Thoracic aorta (tissue), 2 donors: ENCODE results near the gene ST6GALNAC4. TPM values are rescaled to one million over a fixed set of nuclear protein-coding genes. Genes with fewer than 3 reads are reported as not detected.

ENCODE experiments used
- ATAC-seq: fragments of 150-250 bp; one replicate; pipeline ENCODE4 v1.8.0; 2017; ENCODE audit warnings: low read depth; ENCODE audit not compliant: insufficient number of reproducible peaks, low FRiP score
- DNase-seq: peaks from one replicate; pipeline ENCODE4 v3.0.0-alpha.2; 2020; ENCODE audit warnings: low spot score
- H3K27ac ChIP-seq, 2 donors: fragments of 200-600 bp; sonication (generic); 1 replicate in 1 of 2; 2 replicates in 1 of 2; pipeline ENCODE4 v1.5.1; 2016; ENCODE audit warnings: mild to moderate bottlenecking in 2 of 2, moderate library complexity in 2 of 2
- H3K27me3 ChIP-seq: fragments of 200-600 bp; sonication (generic); replicated peaks from 2 replicates; pipeline ENCODE4 v1.6.0; 2016; ENCODE audit warnings: mild to moderate bottlenecking; ENCODE audit not compliant: insufficient read depth
- H3K36me3 ChIP-seq: fragments of 200-600 bp; sonication (generic); one replicate; pipeline ENCODE4 v1.5.1; 2016
- H3K4me1 ChIP-seq, 2 donors: fragments of 200-600 bp; sonication (generic); 1 replicate in 1 of 2; 2 replicates in 1 of 2; pipeline versions ENCODE4 v1.5.1 to v1.6.0; 2016; ENCODE audit warnings: low read depth in 2 of 2, mild to moderate bottlenecking in 1 of 2; ENCODE audit not compliant: control insufficient read depth in 1 of 2
- H3K4me3 ChIP-seq: fragments of 200-600 bp; sonication (generic); 2 replicates; pipeline ENCODE4 v1.5.1; 2016; ENCODE audit warnings: mild to moderate bottlenecking
- H3K9me3 ChIP-seq: fragments of 200-600 bp; sonication (generic); 2 replicates; pipeline ENCODE4 v1.5.1; 2016
- CTCF ChIP-seq: fragments of 200-600 bp; sonication (generic); IDR thresholded peaks from one replicate; pipeline ENCODE4 v1.5.1; 2019; ENCODE audit warnings: antibody characterized with exemption
- total RNA-seq, 2 donors: library from RNA; depleted of rRNA; stranded (reverse); fragments of >200 nt; gene quantifications; one replicate each; pipeline versions ENCODE4 v1.1.0 to v1.2.3, GENCODE V29; 2016

The ST6GALNAC4 gene
- total RNA-seq, 2 donors from 2014 or later: 45.0 to 61.2 TPM

- ATAC-seq (no peak), DNase-seq (no peak)
- Histone ChIP-seq H3K9me3 (no peaks in the 10 kb centered on the region), H3K4me3 (no peak overlapping the region), H3K36me3 (peaks cover 5% of the 10 kb centered on the region), H3K27me3 (no peaks in the 10 kb centered on the region), H3K4me1 (peaks cover 30 to 47% of the 10 kb centered on the region in 2 donors), H3K27ac (peak overlapping the region; percentile 74 to 78)
- no peak for TF ChIP-seq CTCF
These were observed 53.6 kb downstream of the ST6GALNAC4 start for GRCh38 chr9:127863191-127863621.

- H3K27me3 ChIP-seq: no peaks in the 10 kb centered on the region
- no peaks in the 10 kb centered on the region for H3K9me3 ChIP-seq
- ATAC-seq (no peak), DNase-seq (no peak)
- H3K4me3 ChIP-seq: no peak overlapping the region
- H3K27ac ChIP-seq: peak overlapping the region; percentile 74 to 78
- H3K4me1 ChIP-seq: peaks cover 39 to 55% of the 10 kb centered on the region in 2 donors
- no peaks in the 10 kb centered on the region for H3K36me3 ChIP-seq
- no peak for TF ChIP-seq CTCF
These were observed 54.5 kb downstream of the ST6GALNAC4 start for GRCh38 chr9:127862075-127863011.

GRCh38 chr9:127860779-127861178, 56.1 kb downstream of the ST6GALNAC4 start:
- no peaks in the 10 kb centered on the region for H3K27me3 ChIP-seq
- ATAC-seq (no peak), DNase-seq (no peak)
- H3K4me1 ChIP-seq: peaks cover 40 to 71% of the 10 kb centered on the region in 2 donors
- TF ChIP-seq CTCF: no peak
- no peaks in the 10 kb centered on the region for H3K9me3 ChIP-seq
- H3K4me3 ChIP-seq: no peak overlapping the region
- H3K36me3 ChIP-seq: no peaks in the 10 kb centered on the region
- H3K27ac ChIP-seq: peak overlapping the region; percentile 63 to 95

GRCh38 chr9:127860260-127860659, 56.6 kb downstream of the ST6GALNAC4 start:
- Histone ChIP-seq H3K9me3 (no peaks in the 10 kb centered on the region), H3K36me3 (no peaks in the 10 kb centered on the region), H3K4me3 (no peak overlapping the region), H3K4me1 (peaks cover 40 to 76% of the 10 kb centered on the region in 2 donors), H3K27me3 (no peaks in the 10 kb centered on the region), H3K27ac (peak overlapping the region; percentile 63 to 95)
- no peak for DNase-seq
- no peak for TF ChIP-seq CTCF
- ATAC-seq: peak; percentile 17

GRCh38 chr9:127858041-127858512, 58.8 kb downstream of the ST6GALNAC4 start:
- Histone ChIP-seq H3K9me3 (no peaks in the 10 kb centered on the region), H3K4me1 (peaks cover 49 to 93% of the 10 kb centered on the region in 2 donors), H3K4me3 (peak overlapping the region; percentile 4), H3K27me3 (no peaks in the 10 kb centered on the region), H3K36me3 (no peaks in the 10 kb centered on the region), H3K27ac (peak overlapping the region; percentile 92 to 95)
- no peak for TF ChIP-seq CTCF
- DNase-seq (no peak), ATAC-seq (no peak)

Other genes starting within 250 kb of the ST6GALNAC4 start
- under 1 TPM; 0.27 to 0.28 TPM for gene CFAP157, start 210.1 kb downstream of the ST6GALNAC4 start, total RNA-seq
- gene PTRH1, start 201.4 kb downstream of the ST6GALNAC4 start, total RNA-seq: 10 to 100 TPM in 1 of 2 donors, 1 to 10 TPM in 1; 9.3 to 25.9 TPM
- under 1 TPM; 0.14 to 0.27 TPM for gene TTC16, start 201.0 kb downstream of the ST6GALNAC4 start, total RNA-seq
- 10 to 100 TPM; 14.5 to 16.9 TPM for gene TOR2A, start 181.7 kb downstream of the ST6GALNAC4 start, total RNA-seq
- gene SH2D3C, start 138.4 kb downstream of the ST6GALNAC4 start, total RNA-seq: 10 to 100 TPM in 1 of 2 donors, 1 to 10 TPM in 1; 5.3 to 13.1 TPM
- 100 to 1,000 TPM; 104 to 111 TPM for gene CDK9, start 131.0 kb downstream of the ST6GALNAC4 start, total RNA-seq
- gene FPGS, start 114.2 kb downstream of the ST6GALNAC4 start, total RNA-seq: 100 to 1,000 TPM; 119 to 136 TPM
- 100 to 1,000 TPM; 239 to 268 TPM for gene ENG, start 62.4 kb downstream of the ST6GALNAC4 start, total RNA-seq
- gene AK1, start 39.4 kb downstream of the ST6GALNAC4 start, total RNA-seq: 10 to 100 TPM; 35.1 to 77.7 TPM
- gene ST6GALNAC6, start 17.4 kb downstream of the ST6GALNAC4 start, total RNA-seq: 100 to 1,000 TPM; 140 to 221 TPM
- gene PIP5KL1, start 13.7 kb upstream of the ST6GALNAC4 start, total RNA-seq: 1 to 10 TPM; 6.0 to 8.8 TPM
- 10 to 100 TPM; 18.8 to 26.0 TPM for gene DPM2, start 20.8 kb upstream of the ST6GALNAC4 start, total RNA-seq
- 10 to 100 TPM; 20.4 to 26.5 TPM for gene EEIG1, start 63.9 kb upstream of the ST6GALNAC4 start, total RNA-seq
- 10 to 100 TPM; 11.8 to 21.0 TPM for gene NAIF1, start 150.3 kb upstream of the ST6GALNAC4 start, total RNA-seq
- 10 to 100 TPM; 30.1 to 33.9 TPM for gene SLC25A25, start 151.2 kb upstream of the ST6GALNAC4 start, total RNA-seq
- 10 to 100 TPM; 57.9 to 66.0 TPM for gene PTGES2, start 210.7 kb upstream of the ST6GALNAC4 start, total RNA-seq
- gene LCN2, start 232.4 kb upstream of the ST6GALNAC4 start, total RNA-seq: not detected
- 100 to 1,000 TPM; 208 to 329 TPM for gene BBLN, start 243.2 kb upstream of the ST6GALNAC4 start, total RNA-seq